ENCODE results near the gene VSTM2L.

Gene VSTM2L

DNA sequence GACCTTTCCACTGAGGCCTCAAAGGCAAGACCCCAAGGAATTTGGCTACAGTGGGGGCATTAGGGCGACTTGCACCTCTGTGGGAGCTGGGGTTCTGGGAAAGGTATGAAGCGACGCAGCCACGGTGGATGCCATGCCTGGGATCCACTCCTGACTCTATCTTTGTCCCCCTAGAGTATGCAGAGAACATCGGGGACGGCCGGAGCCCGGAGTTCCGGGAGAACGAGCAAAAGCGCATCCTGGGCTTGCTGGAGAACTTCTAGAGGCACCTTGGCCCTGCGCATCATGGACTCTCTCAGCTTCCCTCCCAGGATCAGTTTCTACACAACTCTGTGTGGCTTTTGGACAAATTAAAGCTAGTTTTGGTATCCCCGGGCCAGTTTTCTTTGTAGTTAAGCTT lies 31.2 kb upstream of the VSTM2L start:
- ChIA-PET POLR2A (ENCODE audit: low non-redundant PET) (no interaction called here), CTCF (no interaction called here)
- no peak overlapping the region for H3K27ac ChIP-seq
- TF ChIP-seq, protein P1, sequence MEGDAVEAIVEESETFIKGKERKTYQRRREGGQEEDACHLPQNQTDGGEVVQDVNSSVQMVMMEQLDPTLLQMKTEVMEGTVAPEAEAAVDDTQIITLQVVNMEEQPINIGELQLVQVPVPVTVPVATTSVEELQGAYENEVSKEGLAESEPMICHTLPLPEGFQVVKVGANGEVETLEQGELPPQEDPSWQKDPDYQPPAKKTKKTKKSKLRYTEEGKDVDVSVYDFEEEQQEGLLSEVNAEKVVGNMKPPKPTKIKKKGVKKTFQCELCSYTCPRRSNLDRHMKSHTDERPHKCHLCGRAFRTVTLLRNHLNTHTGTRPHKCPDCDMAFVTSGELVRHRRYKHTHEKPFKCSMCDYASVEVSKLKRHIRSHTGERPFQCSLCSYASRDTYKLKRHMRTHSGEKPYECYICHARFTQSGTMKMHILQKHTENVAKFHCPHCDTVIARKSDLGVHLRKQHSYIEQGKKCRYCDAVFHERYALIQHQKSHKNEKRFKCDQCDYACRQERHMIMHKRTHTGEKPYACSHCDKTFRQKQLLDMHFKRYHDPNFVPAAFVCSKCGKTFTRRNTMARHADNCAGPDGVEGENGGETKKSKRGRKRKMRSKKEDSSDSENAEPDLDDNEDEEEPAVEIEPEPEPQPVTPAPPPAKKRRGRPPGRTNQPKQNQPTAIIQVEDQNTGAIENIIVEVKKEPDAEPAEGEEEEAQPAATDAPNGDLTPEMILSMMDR (conservative IDR thresholded peaks at IDR 0.05; ENCODE audit: low read depth), result no peak
- no peak for DNase-seq (ENCODE audit: low spot score)

DNA sequence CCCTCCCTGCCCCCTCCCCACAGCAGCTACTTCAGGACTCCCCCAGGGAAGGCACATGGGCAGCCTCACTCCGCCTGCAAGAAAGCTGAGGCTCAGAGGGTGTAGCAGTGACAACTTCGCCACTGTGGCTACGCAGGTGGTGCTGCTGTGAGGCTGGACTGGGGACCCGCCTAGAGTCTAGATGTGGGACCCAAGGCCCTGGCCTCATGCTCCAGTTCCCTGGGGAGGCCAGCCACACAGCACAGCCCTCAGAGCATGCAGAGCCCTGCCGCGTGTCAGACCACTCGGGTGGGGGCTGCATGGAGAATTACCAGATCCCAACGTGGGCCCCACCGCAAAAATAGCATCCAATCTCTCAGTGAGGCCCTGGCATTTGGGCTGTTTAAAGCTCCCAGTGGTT lies 30.8 kb upstream of the VSTM2L start:
- H3K27ac ChIP-seq, result no peak overlapping the region
- TF ChIP-seq, protein P1 (conservative IDR thresholded peaks at IDR 0.05; ENCODE audit: low read depth), result no peak
- ChIA-PET POLR2A (ENCODE audit: low non-redundant PET) (no interaction called here), CTCF (no interaction called here)
- no peak for DNase-seq (ENCODE audit: low spot score)

- TF ChIP-seq, protein P1 (conservative IDR thresholded peaks at IDR 0.05; ENCODE audit: low read depth), result no peak
- POLR2A ChIA-PET (ENCODE audit: low non-redundant PET), result no interaction called here
- CTCF ChIA-PET, result interaction anchor here (0.6 to 0.7 kb wide), 2 partner anchors 10 to 125 kb away, joined by 3 to 5 read pairs; no protein-coding TSS in a partner anchor
- no peak for DNase-seq (ENCODE audit: low spot score)
- no peak overlapping the region for H3K27ac ChIP-seq
Measured at GRCh38 chr20:37873884-37874283, 29.0 kb upstream of the VSTM2L start.

DNA sequence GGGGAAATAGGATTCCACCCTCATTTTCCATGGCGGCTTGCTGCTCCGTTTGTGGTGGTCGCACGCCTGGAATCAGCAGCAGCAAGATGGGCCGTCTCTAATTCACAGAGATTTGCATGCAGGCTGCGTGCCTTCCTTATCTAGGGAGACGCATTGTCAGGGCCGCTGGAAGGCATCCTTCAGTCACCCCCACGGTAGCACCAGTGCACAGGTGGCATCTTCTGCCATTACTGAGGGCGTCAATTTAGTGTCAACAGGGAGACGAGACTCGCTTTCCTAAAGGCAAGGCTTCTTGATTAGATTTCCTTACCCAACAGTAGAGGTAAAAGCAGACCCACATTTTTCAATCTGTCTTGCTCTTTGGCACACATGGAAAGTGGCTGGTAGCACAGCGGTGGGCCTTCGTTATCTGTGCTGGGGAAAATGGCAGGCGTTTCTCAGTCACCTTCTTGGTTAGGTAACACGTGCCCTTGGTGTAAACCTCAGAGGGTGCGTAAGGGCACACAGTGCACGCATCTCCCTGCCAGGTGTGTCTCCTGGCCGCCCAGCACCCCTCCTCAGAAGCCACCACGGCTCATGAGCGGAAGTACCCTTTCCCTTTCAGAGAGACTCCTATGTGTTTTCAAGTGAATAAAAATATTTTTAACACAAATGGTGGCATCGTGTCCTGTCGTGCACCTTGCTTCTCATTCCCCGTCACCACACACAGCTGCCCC lies 27.3 kb upstream of the VSTM2L start:
- no peak for DNase-seq (ENCODE audit: low spot score)
- no peak overlapping the region for H3K27ac ChIP-seq
- POLR2A ChIA-PET (ENCODE audit: low non-redundant PET), result no interaction called here
- TF ChIP-seq, protein P1 (conservative IDR thresholded peaks at IDR 0.05; ENCODE audit: low read depth), result no peak
- CTCF ChIA-PET, result interaction anchor here (1.1 kb wide), 1 partner anchor 26 kb away, joined by 4 read pairs; no protein-coding TSS in a partner anchor

DNA sequence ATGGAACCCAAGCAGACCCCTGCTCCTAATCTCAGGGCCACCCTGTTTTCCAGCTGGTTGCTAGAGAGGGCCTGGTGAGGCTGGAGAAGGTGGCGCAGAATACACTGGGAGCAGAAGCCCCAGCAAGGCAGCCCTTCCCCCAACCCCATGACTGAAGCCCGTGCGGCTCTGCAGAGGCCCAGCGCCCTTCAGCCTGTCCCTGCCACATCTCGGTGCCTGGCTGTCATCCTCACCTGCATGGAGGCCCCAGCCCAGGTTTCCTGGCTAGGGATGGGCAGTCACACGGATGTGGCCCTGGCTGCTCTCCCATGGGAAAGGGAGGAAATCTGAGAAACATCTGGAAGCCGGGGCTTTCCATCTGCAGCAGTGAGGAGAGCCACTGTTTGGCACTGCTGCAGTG lies 26.1 kb upstream of the VSTM2L start:
- POLR2A ChIA-PET (ENCODE audit: low non-redundant PET), result no interaction called here

GRCh38 chr20:37877832-37878772 lies 24.8 kb upstream of the VSTM2L start:
- POLR2A ChIA-PET (ENCODE audit: low non-redundant PET), result no interaction called here
- CTCF ChIA-PET, result interaction anchor here (0.9 kb wide), 1 partner anchor 314 kb away, joined by 3 read pairs; no protein-coding TSS in a partner anchor
- TF ChIP-seq, protein P1 (conservative IDR thresholded peaks at IDR 0.05; ENCODE audit: low read depth), result no peak
- no peak for DNase-seq (ENCODE audit: low spot score)
- no peak overlapping the region for H3K27ac ChIP-seq

More for the DNA sequence above, 26.1 kb upstream of the VSTM2L start:
- CTCF ChIA-PET, result no interaction called here
- no peak overlapping the region for H3K27ac ChIP-seq
- TF ChIP-seq, protein P1 (conservative IDR thresholded peaks at IDR 0.05; ENCODE audit: low read depth), result no peak
- no peak for DNase-seq (ENCODE audit: low spot score)
